K562 (cell line): ENCODE measurements around the gene NAGLU. TPM values are rescaled to one million over a fixed set of nuclear protein-coding genes. Genes with fewer than 3 reads are reported as not detected.

Source experiments
- ATAC-seq: fragments of 200-7000 bp; cut with Tn5 transposase; 3 replicates; pipeline ENCODE4 v1.9.1; 2020; ENCODE audit warnings: moderate library complexity
- BruUV-seq: library from RNA; stranded (reverse); fragments of 400-500 nt; replicated peaks from 2 replicates; lab custom pipeline; 2021; lab: Mats Ljungman, UMichigan
- CTCF ChIA-PET: fragments of 300-600 bp; formaldehyde crosslinking; extraction: SDS; loops from one replicate; lab custom pipeline; 2021; ENCODE audit warnings: low intra/inter-chr PET ratio; lab: Yijun Ruan, JAX
- POLR2A ChIA-PET: fragments of 300-600, 350-650 bp; sonication (Branson Sonifier 250); formaldehyde crosslinking; extraction: SDS; loops from one replicate; lab custom pipeline; 2021; ENCODE audit warnings: antibody characterized with exemption, inconsistent platforms; lab: Yijun Ruan, JAX
- DNase-seq, 4 experiments: peaks; one replicate each; pipeline versions ENCODE4 v3.0.0 to v3.0.0-alpha.2; 2011 to 2018; ENCODE audit warnings: low spot score in 3 of 4, mixed read lengths in 3 of 4; ENCODE audit errors: extremely low read depth in 1 of 4
- FAIRE-seq: peaks from 2 replicates; lab custom pipeline; 2011; peaks lifted over from hg19 to GRCh38; lab: Jason Lieb, UNC
- H2AFZ ChIP-seq: 2 replicates; pipeline ENCODE4 v1.6.0; 2011; ENCODE audit warnings: low read depth, low read length, control low read depth, inconsistent platforms
- H3K27ac ChIP-seq: fragments of 200-600 bp; 3 replicates; pipeline ENCODE4 v1.8.0; 2011; ENCODE audit warnings: low read depth, mild to moderate bottlenecking, control low read depth, inconsistent platforms, low read length, moderate library complexity, mixed read lengths; ENCODE audit errors: extremely low read depth
- H3K27me3 ChIP-seq, 2 experiments: fragments of 300-600 bp in 1 of 2; 2 replicates in 1 of 2; 3 replicates in 1 of 2; pipeline versions ENCODE4 v1.6.0 to v1.8.0; 2011; ENCODE audit warnings: inconsistent platforms in 2 of 2, low read length in 2 of 2, mild to moderate bottlenecking in 1 of 2, mixed read lengths in 1 of 2, moderate library complexity in 1 of 2; ENCODE audit not compliant: control insufficient read depth in 2 of 2, insufficient read depth in 2 of 2
- H3K36me3 ChIP-seq: fragments of 300-600 bp; 3 replicates; pipeline ENCODE4 v1.8.0; 2011; ENCODE audit warnings: mild to moderate bottlenecking, low read length, inconsistent platforms; ENCODE audit not compliant: control insufficient read depth, insufficient read depth
- H3K4me1 ChIP-seq, 2 experiments: fragments of 200-600 bp in 1 of 2; replicated peaks in 1 of 2; 2 replicates in 1 of 2; 3 replicates in 1 of 2; pipeline versions ENCODE4 v1.5.1 to v1.8.0; 2011; ENCODE audit warnings: inconsistent platforms in 2 of 2, low read length in 2 of 2, mild to moderate bottlenecking in 1 of 2, mixed read lengths in 1 of 2, moderate library complexity in 1 of 2; ENCODE audit not compliant: control insufficient read depth in 2 of 2, insufficient read depth in 2 of 2
- H3K4me2 ChIP-seq: 2 replicates; pipeline ENCODE4 v1.6.1; 2011; ENCODE audit warnings: low read length, control low read depth, inconsistent platforms, mixed read lengths; ENCODE audit not compliant: insufficient read depth
- H3K4me3 ChIP-seq: fragments of 200-600 bp; sonication (generic), shearing (Covaris generic); 2 replicates; pipeline ENCODE4 v1.5.1; 2016; ENCODE audit warnings: control low read depth, inconsistent platforms
- H3K79me2 ChIP-seq: fragments of 200-600 bp; 3 replicates; pipeline ENCODE4 v1.8.0; 2011; ENCODE audit warnings: low read length, inconsistent platforms; ENCODE audit not compliant: control insufficient read depth, insufficient read depth
- H3K9ac ChIP-seq, 2 experiments: 2 replicates each; pipeline versions ENCODE4 v1.6.0 to v1.6.1; 2011; ENCODE audit warnings: low read depth in 2 of 2, low read length in 2 of 2, control low read depth in 1 of 2, inconsistent platforms in 1 of 2, mild to moderate bottlenecking in 1 of 2, mixed read lengths in 1 of 2; ENCODE audit not compliant: insufficient read depth in 1 of 2
- H3K9me1 ChIP-seq: one replicate; pipeline ENCODE4 v1.6.0; 2011; ENCODE audit warnings: inconsistent platforms, mild to moderate bottlenecking, low read length, moderate library complexity; ENCODE audit not compliant: control insufficient read depth, insufficient read depth
- H3K9me3 ChIP-seq: replicated peaks from 2 replicates; pipeline ENCODE4 v1.5.1; 2011; ENCODE audit warnings: low read depth, low read length, inconsistent platforms; ENCODE audit not compliant: control insufficient read depth, insufficient read depth
- H4K20me1 ChIP-seq: replicated peaks from 2 replicates; pipeline ENCODE4 v1.6.1; 2011; ENCODE audit warnings: low read length, inconsistent platforms, mixed read lengths; ENCODE audit not compliant: control insufficient read depth, insufficient read depth
- IRF9 ChIP-seq: fragments of 450-650 bp; IDR thresholded peaks from 2 replicates; pipeline ENCODE4 v1.6.1; 2016; ENCODE audit warnings: missing biosample characterization, missing genetic modification characterization
- NCOR1 ChIP-seq: fragments of 450-650 bp; IDR thresholded peaks from 2 replicates; pipeline ENCODE4 v1.6.1; 2016; ENCODE audit warnings: mild to moderate bottlenecking, moderate library complexity
- POLR2A ChIP-seq: fragments of 450-650 bp; conservative IDR thresholded peaks from 2 replicates; pipeline ENCODE4 v1.6.1; 2016
- TRIM28 ChIP-seq: fragments of 450-650 bp; IDR thresholded peaks from 2 replicates; pipeline ENCODE4 v1.6.1; 2017
- ZNF740 ChIP-seq, 3 experiments: fragments of 200-800 bp in 1 of 3; sonication (Bioruptor generic) in 1 of 3; sonication (generic) in 1 of 3; formaldehyde crosslinking in 1 of 3; IDR thresholded peaks; 2 replicates each; pipeline versions ENCODE4 v1.6.1 to v1.8.0; 2016 to 2022; ENCODE audit warnings: mild to moderate bottlenecking in 2 of 3, missing compliant biosample characterization in 2 of 3, missing genetic modification characterization in 2 of 3, missing genetic modification reagents in 1 of 3
- WGBS: fragments of 100-300 bp; shearing (Covaris generic); methylation state at CpG from one replicate; pipeline ENCODE4 v1.1.6; 2016; ENCODE audit warnings: low coverage, mixed read lengths; ENCODE audit not compliant: insufficient coverage; ENCODE audit errors: missing lambda C conversion rate; 5-methylcytosine and 5-hydroxymethylcytosine counted together
- in situ Hi-C: fragments of 300-500 bp; cut with MboI; formaldehyde crosslinking; loops from 4 replicates; pipeline ENCODE4 v1.15.0; 2018; ENCODE audit warnings: inconsistent platforms, mixed read lengths
- intact Hi-C: fragments of 100-400 bp; cut with micrococcal nuclease; formaldehyde crosslinking; loops from 2 replicates; pipeline ENCODE4 v1.14.2; 2022
- polyA plus RNA-seq, 8 experiments: library from polyadenylated mRNA; depleted of rRNA in 4 of 8; stranded (reverse) in 5 of 8; unstranded in 3 of 8; fragments of >200 nt; fragmentation: Nextera tagmentation in 2 of 8; fragmentation: Illumina TruSeq in 1 of 8; extraction: Ambion mirVana in 2 of 8; extraction: Trizol in 1 of 8; gene quantifications; 2 replicates each; pipeline versions ENCODE4 v1.2.1 to v1.2.3, GENCODE V29; 2011 to 2014; ENCODE audit warnings: inconsistent platforms in 1 of 8, missing spikeins in 1 of 8
- total RNA-seq, 7 experiments: library from RNA; depleted of rRNA in 6 of 7; stranded (reverse); fragments of >200 nt in 6 of 7; fragmentation: Illumina TruSeq in 2 of 7; extraction: Trizol in 2 of 7; gene quantifications; 2 replicates each; pipeline versions ENCODE4 v1.2.1 to v1.2.3, GENCODE V29; 2011 to 2021; ENCODE audit warnings: low replicate concordance in 1 of 7
- TF ChIP-seq, protein P1 (sequence below): fragments of 450-650 bp; conservative IDR thresholded peaks from 2 replicates; pipeline ENCODE4 v1.6.1; 2016; ENCODE audit warnings: missing genetic modification characterization, low read depth, mild to moderate bottlenecking, missing compliant biosample characterization, moderate library complexity

NAGLU gene
- total and polyA plus RNA-seq, 9 of the 15 experiments (the other 6 are each of a cell fraction or from before 2014, with no cell fraction given) = 0.04 to 21.5 (median 8.5) TPM

DNA sequence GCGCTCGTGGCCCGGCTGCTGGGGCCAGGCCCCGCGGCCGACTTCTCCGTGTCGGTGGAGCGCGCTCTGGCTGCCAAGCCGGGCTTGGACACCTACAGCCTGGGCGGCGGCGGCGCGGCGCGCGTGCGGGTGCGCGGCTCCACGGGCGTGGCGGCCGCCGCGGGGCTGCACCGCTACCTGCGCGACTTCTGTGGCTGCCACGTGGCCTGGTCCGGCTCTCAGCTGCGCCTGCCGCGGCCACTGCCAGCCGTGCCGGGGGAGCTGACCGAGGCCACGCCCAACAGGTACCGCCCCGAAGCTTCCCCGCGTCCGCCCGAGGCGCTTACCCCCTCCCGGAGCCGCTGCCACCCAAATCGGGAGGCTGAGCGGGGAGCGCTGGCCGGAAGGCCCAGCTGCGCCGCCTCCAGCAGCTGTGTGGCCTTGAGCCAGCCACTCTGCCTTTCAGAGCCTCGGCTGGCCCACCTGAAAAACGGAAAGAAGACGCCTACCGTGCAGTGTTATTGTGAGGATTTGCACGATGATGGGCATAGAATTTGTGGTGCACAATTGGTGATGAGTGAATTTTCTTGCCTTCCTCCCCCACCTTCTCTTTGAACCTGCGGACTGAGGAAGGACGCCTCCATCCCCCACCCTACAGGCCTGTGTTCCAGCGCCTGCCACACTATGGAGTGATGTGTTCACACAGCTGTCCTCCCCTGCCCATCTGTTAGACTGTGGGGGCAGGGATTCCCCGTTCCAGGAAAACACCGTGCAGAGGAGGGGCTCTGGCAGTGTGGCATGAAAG lies 523 bp downstream of the NAGLU start (continued):
- no peak for TF ChIP-seq IRF9 (tag)

GRCh38 chr17:42537156-42537805 lies 1.2 kb downstream of the NAGLU start:
- peaks cover 23 to 48% of the 10 kb centered on the region in 2 experiments; a peak in 4 of 5 replicates for H3K4me1 ChIP-seq
- H3K4me3 ChIP-seq = peak overlapping the region; percentile 64
- TF ChIP-seq NCOR1 (no peak), POLR2A (0 out of 2 replicates have a peak, but pooled peaks have one; percentile 25), TRIM28 (no peak), ZNF740 (CRISPR knock-in tag; IDR thresholded peaks at IDR 0.05) (no peak), ZNF740 (tag; IDR thresholded peaks at IDR 0.05) (no peak)
- TF ChIP-seq, protein P1, sequence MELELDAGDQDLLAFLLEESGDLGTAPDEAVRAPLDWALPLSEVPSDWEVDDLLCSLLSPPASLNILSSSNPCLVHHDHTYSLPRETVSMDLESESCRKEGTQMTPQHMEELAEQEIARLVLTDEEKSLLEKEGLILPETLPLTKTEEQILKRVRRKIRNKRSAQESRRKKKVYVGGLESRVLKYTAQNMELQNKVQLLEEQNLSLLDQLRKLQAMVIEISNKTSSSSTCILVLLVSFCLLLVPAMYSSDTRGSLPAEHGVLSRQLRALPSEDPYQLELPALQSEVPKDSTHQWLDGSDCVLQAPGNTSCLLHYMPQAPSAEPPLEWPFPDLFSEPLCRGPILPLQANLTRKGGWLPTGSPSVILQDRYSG (tag) = no peak
- H4K20me1 ChIP-seq = no peaks in the 10 kb centered on the region; the same call in 1 of the 2 replicates
- TSS peak; percentile 43 for BruUV-seq
- H3K36me3 ChIP-seq = peaks cover 25% of the 10 kb centered on the region; the same call in 2 of the 3 replicates
- H2AFZ ChIP-seq = no peak overlapping the region
- no peak for FAIRE-seq
- peak overlapping the region; percentile 80; the same call in 2 of the 3 replicates for H3K27ac ChIP-seq
- H3K4me2 ChIP-seq = peak overlapping the region; percentile 92
- WGBS = 78% methylated on average over 20 of the region's 31 CpGs
- POLR2A ChIA-PET = interaction anchor here (0.7 to 2.7 kb wide), 4 partner anchors 17 to 516 kb away, joined by 4 to 15 read pairs (median 4); no protein-coding TSS in a partner anchor
- intact Hi-C loops (no loop called here), in situ Hi-C loops (no loop called here)
- H3K27me3 ChIP-seq = no peaks in the 10 kb centered on the region
- peak overlapping the region; percentile 70 to 97 for H3K9ac ChIP-seq
- H3K9me3 ChIP-seq = no peaks in the 10 kb centered on the region
- DNase-seq = no peak
- CTCF ChIA-PET = no interaction called here
- no peak for ATAC-seq
- H3K9me1 ChIP-seq = no peaks in the 10 kb centered on the region
- peaks cover 17% of the 10 kb centered on the region for H3K79me2 ChIP-seq
